ENCODE data around the gene DRAP1.

The DRAP1 gene

GRCh38 chr11:65886826-65887722 lies 32.2 kb upstream of the DRAP1 start:
- no peak for DNase-seq

GRCh38 chr11:65887723-65888162 lies 31.5 kb upstream of the DRAP1 start:
- DNase-seq = peak; percentile 36

DNA sequence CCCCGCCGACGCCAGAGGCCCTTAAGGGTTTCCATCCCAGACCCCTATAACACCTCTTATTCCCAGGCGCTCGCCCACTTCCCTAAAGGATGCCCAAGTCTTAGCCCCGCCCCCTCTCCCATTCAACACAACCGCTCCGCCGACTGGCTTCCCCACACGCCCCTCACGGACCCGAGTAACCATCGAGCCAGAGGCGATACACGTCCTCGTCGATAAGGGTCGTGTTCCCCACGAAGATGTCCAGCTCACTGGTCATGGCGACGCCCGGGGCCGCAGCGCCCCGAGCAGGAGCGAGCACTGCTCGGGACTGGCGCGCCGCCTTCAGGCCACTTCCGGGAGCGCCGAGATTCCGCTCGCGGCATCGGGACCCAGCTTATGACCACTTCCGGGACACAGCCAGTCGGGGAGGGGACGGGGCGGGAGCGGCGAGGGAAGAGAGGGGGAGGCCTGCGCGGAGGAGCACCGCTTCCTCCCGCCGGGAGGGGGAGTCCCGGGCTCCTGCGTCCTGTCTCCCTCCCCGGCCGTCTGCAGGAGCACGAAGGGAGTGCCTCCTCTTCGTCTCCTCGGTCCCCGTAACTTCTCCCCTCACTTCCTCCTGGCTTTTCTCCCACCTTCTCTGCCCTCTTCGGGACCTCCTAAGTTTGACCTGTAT lies 30.9 kb upstream of the DRAP1 start, which contains the start of gene FIBP:
FIBP (minus strand) TSS at position 309 of the 652 bp plus-strand sequence; CDS start at position 256, 53 bp downstream.
- peak; percentile 96 for DNase-seq

DNA sequence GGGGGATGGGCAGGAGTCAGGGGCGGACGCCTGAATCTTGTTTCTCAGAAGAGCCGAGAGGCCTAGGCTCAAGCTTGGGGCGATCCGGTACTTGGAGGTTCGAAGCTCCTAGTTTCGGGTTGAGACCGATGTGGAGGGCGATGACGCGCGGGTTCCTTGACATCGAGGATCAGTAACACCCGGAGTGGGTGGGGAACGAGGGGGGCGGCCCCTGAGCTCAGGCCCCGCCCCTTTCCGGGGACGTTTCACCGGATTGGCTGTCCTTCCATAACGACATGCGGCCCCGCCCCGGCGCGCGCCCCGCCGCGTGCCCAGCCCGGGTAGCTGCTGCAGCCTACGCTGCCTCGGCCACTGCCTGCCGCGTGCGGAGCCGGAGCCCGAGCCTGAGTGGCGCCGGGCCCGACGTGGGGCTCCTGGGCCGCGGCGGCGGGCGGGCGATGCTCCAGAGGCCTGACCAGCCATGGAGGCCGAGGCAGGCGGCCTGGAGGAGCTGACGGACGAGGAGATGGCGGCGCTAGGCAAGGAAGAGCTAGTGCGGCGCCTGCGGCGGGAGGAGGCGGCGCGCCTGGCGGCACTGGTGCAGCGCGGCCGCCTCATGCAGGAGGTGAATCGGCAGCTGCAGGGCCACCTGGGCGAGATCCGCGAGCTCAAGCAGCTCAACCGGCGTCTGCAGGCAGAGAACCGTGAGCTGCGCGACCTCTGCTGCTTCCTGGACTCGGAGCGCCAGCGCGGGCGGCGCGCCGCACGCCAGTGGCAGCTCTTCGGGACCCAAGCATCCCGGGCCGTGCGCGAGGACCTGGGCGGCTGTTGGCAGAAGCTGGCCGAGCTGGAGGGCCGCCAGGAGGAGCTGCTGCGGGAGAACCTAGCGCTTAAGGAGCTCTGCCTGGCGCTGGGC lies 28.7 kb upstream of the DRAP1 start, which contains the start of gene CCDC85B:
CCDC85B (plus strand) TSS at position 350 of the 895 bp plus-strand sequence; CDS start at position 461, 111 bp downstream.
- peak; percentile 98 for DNase-seq

DNA sequence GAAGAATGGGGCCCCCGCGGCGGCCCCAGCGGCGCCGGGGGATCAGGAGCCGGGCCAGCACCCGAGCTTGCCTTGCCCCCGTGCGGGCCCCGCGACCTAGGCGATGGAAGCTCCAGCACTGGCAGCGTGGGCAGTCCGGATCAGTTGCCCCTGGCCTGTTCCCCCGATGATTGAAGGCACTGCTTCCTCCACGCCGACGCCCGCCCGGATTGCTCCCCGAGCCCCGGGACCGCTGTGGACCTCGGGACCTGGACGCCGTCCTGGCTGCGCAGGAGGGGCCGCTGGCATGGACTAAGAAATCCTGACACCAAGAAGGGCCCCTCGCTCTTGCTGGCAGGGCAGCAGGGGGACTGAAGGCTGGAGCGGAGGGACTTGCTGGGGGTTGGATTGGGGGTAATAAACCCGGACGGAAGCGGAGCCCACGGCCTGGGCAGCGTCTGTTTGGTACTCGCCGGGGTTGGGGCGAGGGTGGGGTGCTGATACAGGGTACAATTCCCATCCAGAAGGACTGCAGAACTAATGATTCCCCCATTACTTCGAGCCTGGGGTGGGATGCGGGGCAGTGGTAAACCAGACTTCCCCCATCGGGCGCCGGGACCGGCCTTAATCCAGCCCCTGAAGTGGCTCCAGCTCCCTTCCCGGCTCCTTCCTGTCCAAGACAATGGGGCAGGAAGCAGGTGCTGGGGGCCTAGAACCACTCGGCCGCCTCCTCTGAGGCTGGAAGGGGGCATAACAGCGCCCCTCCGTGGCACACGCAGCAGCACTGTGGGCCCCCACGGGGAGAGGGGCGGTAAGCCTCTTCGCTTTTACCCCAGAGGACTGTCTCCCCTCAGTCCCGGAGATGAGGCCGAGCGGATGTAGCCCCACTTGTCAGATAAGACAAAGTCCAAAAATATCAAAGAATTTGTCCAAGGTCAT lies 27.7 kb upstream of the DRAP1 start:
- peak; percentile 39 for DNase-seq

DNA sequence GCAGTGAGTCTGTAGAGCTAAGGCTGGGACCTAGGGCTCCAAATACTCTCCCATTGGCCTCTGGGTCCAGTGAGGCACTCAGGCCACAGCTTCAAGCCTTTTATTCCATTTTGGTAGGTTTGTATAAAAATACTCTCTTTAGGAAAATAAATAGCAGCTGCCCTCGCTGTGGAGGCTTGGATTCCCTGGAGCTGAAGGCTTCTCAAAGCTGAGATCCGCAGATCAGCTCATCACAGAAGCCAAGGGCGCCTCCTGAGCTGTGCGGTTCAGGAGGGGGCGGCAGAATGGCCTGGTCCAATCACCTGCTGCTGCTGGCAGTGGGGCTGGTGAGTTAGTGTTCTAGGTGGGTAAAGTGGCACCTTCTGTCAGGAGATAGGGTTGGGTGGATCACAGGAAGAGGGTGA lies 27.1 kb upstream of the DRAP1 start:
- DNase-seq = peak; percentile 44

- no peak for DNase-seq
Measured at GRCh38 chr11:65892661-65893317, 26.4 kb upstream of the DRAP1 start.

DNA sequence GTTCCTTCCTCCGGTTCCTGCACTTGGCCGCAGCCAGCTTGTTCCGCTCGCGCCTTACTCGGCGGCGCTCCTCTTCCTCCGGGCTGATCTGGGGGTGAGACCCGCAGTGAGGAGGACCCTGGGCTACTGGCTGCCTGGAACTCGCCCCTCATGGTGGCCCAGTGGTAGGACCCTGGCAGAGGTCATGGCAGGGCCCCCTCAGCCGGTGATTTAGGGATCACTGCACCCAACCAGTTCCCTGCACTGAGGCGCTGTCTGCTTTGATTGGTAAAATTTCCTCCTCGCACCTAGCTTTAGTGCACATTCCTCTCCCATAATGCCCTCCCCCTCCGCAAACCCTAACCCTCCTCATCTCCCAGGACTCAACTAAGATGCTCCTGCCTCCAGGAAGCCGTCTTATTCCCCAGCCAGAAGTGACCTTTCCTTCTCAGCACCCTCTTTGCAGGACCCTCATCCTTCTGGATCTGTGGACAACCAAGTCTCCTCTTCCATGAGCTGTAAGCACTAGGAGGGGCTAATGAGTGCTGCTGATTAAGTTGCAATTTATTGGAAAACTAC lies 25.1 kb upstream of the DRAP1 start:
- peak; percentile 28 for DNase-seq

DNA sequence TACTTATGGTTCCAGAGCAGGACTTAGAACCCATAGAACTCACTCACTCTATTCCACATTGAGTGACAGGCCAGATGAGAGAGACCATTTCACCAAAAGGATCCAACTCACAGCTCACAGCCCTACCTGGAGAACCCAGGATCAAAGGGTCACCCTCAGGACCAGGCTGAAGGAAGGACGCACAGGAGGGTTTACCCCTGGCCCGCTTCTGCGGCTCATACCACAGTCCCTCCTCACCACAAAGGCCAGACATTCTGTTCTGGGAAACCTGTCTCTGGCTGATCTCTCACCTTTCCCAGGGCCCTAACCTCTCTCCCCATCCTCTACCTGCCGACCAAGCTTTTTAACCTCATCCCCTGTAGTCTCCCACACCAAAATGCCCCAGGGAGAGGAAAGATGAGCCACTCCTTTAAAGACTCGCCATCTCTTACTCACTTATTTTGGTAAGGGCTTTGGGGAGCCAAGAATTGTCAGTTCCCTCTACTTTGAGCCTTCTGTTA lies 23.7 kb upstream of the DRAP1 start:
- no peak for DNase-seq

DNA sequence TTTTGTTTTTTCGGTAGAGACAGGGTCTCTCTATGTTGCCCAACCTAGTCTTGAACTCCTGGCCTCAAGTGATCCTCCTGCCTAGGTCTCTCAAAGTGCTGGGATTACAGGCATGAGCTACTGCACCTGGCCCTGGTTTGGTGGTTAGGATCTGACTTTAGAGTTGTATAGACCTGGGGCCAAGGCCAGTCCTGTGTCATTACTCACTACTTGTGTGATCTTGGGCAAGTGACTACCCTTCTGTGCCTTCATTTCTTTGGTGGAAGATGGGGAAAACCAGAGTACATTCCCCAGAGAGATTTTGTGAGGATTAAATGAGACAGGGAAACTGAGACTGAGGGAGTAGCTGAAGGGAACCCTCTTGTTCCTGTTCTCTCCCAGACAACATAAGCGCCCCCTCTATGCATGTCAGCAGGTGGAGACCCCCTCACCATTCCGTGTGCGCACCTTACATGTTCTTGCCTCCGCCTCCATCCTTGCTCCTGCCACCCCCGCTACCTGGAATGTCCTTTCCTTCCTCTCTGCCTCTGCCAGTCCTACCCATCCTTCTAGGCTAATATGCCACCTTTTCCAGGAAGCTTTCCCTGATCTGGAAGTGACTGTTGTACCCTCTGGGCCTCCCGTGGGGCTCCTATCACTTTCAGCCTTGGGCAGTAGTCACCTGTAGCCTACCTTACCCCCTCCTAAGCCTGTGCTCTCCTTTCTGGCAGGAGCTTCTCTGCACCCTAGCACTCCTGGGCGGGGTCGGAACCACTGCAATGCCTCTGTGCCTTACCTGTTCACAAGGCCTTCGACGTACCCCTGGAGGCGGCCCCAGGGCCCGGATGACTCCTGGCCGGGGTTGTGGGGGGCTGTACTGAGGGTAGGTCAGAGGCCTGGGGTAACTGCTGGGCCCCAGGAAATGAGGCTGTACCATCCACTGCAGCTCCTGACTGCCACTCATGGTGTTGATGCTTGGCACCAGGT lies 22.9 kb upstream of the DRAP1 start:
- DNase-seq = no peak

GRCh38 chr11:65897020-65897471 lies 22.2 kb upstream of the DRAP1 start:
- DNase-seq = no peak

DNA sequence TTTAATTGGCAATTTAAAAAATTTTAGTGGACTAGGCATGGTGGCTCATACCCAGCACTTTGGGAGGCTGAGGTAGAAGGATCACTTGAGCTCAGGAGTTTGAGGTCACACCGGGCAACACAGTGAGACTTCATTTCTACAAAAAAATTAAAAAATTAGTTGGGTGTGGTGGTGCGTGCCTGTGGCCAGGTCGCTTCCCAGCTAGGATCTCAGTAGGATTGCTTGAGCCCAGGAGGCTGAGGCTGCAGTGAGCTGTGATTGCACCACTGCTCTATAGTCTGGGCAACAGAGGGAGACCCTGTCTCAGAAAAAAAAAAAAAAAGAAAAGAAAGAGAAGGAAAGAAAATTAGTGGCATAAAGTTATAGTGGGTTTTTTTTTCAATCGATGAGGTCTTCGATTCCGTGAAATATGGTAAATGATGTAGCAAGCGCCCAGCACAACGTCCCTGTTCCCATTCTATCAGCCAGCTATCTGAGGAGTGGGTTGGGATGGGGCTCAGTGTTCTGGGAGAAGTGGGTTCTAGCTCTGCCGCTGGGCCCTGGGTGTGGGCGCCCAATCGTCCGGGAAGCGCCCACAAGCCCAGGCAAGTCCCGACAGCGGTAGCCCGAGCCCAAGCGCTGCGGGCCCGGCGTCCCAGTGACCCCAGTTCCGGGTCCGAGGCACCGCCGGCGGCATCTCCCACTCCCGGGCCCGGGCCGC lies 20.4 kb upstream of the DRAP1 start:
- no peak for DNase-seq

DNA sequence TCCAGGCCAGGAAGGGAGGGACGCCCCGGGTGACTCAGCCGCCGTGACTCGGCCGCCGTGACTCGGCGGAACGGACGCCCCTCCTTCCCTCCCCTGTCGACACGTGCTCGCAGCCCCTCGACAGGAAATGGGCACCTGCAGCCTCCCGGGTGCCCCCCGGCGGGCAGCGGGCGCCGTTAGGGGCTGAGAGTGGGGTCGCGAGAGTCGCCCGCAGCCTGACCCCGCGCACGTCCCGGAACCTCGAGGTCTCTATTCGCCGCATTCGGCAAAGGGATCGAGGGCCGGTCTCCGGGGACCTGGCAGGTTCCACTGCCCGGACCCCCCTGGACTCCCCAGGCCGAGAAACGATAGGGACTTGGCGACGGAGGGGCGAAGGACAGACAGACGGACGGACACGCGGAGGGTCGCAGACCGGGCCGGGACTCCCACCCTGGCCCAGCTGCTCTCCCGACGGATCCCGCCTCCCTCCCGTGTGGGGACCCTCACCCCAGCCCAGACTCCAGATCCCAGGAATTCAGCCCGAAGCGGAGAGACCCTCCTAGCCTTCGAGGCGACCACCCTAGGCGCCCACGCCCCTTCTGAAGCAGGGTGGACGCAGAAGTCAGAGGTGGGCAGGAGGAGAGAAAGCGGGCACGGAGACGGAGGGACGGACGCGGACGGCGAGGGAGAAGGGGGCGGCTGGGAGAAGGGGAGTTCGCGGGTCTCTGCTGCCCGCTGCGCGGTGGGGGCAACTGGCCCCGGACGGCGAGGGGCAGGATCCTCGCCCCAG lies 19.7 kb upstream of the DRAP1 start:
- peak; percentile 79 for DNase-seq

- DNase-seq = peak; percentile 94
Measured at GRCh38 chr11:65900125-65900898, 18.9 kb upstream of the DRAP1 start, which contains the start of gene FOSL1. Gene FOSL1, minus strand, starts transcription at chr11:65900388. Its CDS starts 49 bp downstream, at chr11:65900339.

GRCh38 chr11:65900899-65901180 lies 18.4 kb upstream of the DRAP1 start:
- no peak for DNase-seq

- DNase-seq = no peak
Measured at GRCh38 chr11:65903068-65903481, 16.2 kb upstream of the DRAP1 start.

GRCh38 chr11:65903715-65904114 lies 15.5 kb upstream of the DRAP1 start:
- DNase-seq = no peak

Data from stimulated activated CD4-positive, alpha-beta T cell treated with anti-CD3 and anti-CD28 coated beads, Interleukin-4, amount 100 ng/mL, for 24 hours (primary cell).